ENCODE data around the gene NUDT16L1. TPM values are rescaled to one million over a fixed set of nuclear protein-coding genes. Genes with fewer than 3 reads are reported as not detected.
A peak's percentile ranks its signal among the peaks of the same experiment; 100 is the strongest.

Gene NUDT16L1
- total RNA-seq, 2 donors from 2014 or later, result 18.7 to 25.4 TPM

DNA sequence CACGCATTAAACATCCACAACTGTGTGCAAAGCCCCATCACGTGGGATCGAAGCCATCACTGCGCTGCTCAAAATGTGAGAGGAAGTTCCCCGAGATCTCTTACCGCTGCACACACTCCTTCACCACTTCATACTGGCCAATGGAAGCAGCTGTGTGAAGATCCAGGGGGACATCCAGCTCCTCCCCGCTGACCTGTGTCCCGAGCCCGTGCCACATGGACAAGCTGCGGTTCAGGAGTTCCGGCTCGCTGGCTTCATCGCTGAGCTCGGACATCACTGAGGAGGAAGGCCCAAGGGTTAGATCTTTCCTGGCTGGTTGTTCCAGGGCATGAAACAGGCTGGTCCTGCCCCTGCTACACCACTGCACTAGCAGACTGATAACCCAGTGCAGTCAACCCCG is 36.5 kb downstream of the NUDT16L1 start:
- WGBS, 2 donors, result 89 to 91% methylated on average over 8 to 15 of the region's 15 CpGs
- no peak for ATAC-seq

DNA sequence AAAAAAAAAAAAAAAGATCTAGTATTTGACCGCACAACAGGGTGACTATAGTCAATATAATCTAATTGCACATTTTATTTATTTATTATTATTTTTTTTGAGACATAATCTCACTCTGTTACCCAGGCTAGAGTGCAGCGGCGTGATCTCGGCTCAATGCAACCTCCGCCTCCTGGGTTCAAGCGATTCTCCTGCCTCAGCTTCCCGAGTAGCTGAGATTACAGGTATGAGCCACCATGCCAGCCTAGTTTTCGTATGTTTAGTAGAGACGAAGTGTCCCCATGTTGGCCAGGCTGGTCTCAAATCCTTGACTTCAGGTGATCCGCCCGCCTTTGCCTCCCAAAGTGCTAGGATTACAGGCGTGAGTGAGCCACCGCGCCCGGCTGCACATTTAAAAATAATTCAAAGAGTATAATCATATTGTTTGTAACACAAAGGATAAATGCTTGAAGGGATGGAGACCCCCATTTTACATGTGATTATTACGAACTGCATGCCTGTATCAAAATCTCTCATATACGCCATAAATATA is 39.9 kb downstream of the NUDT16L1 start:
- TF ChIP-seq POLR2A (IDR thresholded peaks at IDR 0.05), result no peak
- TF ChIP-seq, protein P1, sequence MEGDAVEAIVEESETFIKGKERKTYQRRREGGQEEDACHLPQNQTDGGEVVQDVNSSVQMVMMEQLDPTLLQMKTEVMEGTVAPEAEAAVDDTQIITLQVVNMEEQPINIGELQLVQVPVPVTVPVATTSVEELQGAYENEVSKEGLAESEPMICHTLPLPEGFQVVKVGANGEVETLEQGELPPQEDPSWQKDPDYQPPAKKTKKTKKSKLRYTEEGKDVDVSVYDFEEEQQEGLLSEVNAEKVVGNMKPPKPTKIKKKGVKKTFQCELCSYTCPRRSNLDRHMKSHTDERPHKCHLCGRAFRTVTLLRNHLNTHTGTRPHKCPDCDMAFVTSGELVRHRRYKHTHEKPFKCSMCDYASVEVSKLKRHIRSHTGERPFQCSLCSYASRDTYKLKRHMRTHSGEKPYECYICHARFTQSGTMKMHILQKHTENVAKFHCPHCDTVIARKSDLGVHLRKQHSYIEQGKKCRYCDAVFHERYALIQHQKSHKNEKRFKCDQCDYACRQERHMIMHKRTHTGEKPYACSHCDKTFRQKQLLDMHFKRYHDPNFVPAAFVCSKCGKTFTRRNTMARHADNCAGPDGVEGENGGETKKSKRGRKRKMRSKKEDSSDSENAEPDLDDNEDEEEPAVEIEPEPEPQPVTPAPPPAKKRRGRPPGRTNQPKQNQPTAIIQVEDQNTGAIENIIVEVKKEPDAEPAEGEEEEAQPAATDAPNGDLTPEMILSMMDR (IDR thresholded peaks at IDR 0.05), result no peak
- 18 to 24% methylated on average over 17 of the region's 17 CpGs for WGBS, 2 donors
- DNase-seq (no peak), ATAC-seq (no peak)
- peak overlapping the region in 2 of 4 donors; percentile 94 to 95 for H3K27ac ChIP-seq
- peak overlapping the region; percentile 71 to 98 for H3K4me3 ChIP-seq
- H3K9me3 ChIP-seq, result no peaks in the 10 kb centered on the region
- H3K27me3 ChIP-seq, result no peaks in the 10 kb centered on the region
- H3K36me3 ChIP-seq (replicated peaks in 1 of 2; ENCODE audit: insufficient read depth in 1 of 2, low read depth in 2 of 2), result peaks cover 0 to 2% of the 10 kb centered on the region in 2 donors
- peaks cover 11% of the 10 kb centered on the region for H3K4me1 ChIP-seq
- intact Hi-C loops (cut with DNase I), result no loop called here

More for the DNA sequence above, 36.5 kb downstream of the NUDT16L1 start:
- Histone ChIP-seq H3K27ac (no peak overlapping the region), H3K36me3 (replicated peaks in 1 of 2; ENCODE audit: insufficient read depth in 1 of 2, low read depth in 2 of 2) (peaks cover 0 to 7% of the 10 kb centered on the region in 2 donors), H3K4me3 (no peak overlapping the region), H3K9me3 (no peaks in the 10 kb centered on the region), H3K27me3 (no peaks in the 10 kb centered on the region), H3K4me1 (peaks cover 5% of the 10 kb centered on the region)
- no peak for DNase-seq
- intact Hi-C loops (cut with DNase I), result no loop called here
- no peak for TF ChIP-seq POLR2A (IDR thresholded peaks at IDR 0.05)
- TF ChIP-seq, protein P1 (IDR thresholded peaks at IDR 0.05), result no peak

DNA sequence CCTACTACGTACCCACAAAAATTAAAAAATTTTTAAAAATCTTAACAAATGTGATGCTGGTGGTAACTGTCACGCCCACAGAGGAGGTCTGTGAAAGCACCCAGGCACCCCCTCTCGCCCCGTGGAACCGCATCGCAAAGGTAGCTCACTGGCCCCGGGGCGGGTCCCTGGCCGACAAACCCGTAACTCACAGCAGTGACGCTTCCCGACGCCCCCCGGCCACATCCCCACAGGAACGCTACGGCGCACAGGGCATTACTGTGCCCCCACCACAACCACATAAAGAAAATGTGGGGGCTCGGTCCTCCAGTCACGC is 40.3 kb downstream of the NUDT16L1 start:
- ATAC-seq (no peak), DNase-seq (peak in 1 of 4 donors; percentile 29)
- Histone ChIP-seq H3K36me3 (replicated peaks in 1 of 2; ENCODE audit: insufficient read depth in 1 of 2, low read depth in 2 of 2) (peaks cover 0 to 2% of the 10 kb centered on the region in 2 donors), H3K27me3 (no peaks in the 10 kb centered on the region), H3K9me3 (no peaks in the 10 kb centered on the region), H3K4me1 (peaks cover 11% of the 10 kb centered on the region), H3K27ac (peak overlapping the region; percentile 68 to 95 (median 82)), H3K4me3 (peak overlapping the region; percentile 71 to 98)
- TF ChIP-seq, protein P1 (IDR thresholded peaks at IDR 0.05), result no peak
- TF ChIP-seq POLR2A (IDR thresholded peaks at IDR 0.05), result no peak
- intact Hi-C loops (cut with DNase I), result no loop called here
- 0 to 1% methylated on average over 8 to 19 of the region's 19 CpGs for WGBS, 2 donors

DNA sequence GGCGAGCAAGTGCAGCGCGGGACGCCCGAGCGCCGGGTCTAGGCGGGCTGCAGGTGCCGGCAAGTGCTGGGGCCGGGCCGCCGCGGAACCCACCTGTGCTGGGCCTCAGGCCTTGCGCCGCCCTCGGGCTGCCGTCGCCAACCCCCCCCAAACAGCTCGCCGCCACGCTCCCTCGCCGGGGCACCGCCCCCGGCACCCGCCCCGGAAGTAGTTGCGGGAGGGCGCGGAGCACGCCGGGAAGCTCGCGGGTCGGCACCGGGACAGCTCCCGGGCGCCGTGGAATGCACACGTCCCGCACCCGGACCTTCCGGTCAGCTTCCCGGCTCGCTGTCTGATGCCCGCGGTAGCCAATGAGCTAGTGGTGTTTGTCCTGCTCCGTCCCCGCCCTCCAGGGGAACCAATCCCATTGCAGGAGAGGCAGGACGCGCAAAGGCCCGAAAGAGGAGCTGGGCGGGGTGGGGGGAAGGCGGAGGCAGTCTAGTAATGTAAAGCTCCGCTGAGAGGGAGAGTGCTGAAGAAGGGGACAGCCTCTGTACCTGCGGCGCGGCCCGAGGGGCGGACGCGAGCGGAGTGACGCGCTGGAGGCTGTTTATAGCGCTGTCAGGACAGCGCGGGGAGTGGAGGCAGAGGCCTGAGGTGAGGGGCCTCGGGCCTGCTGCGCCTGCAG is 40.8 kb downstream of the NUDT16L1 start, which contains the start of the genes ANKS3 and DNAAF8:
TSS of gene ANKS3 (minus strand) at position 209 of the 667 bp plus-strand sequence. CDS start 4,122 bp downstream, outside the sequence.
TSS of gene DNAAF8 (plus strand) at position 475 of the 667 bp plus-strand sequence. CDS start 1,978 bp downstream, outside the sequence.
- ATAC-seq, result peak; percentile 98
- 0% methylated on average over 10 to 60 of the region's 70 CpGs for WGBS, 2 donors
- Histone ChIP-seq H3K4me1 (peaks cover 11% of the 10 kb centered on the region), H3K9me3 (no peaks in the 10 kb centered on the region), H3K27me3 (no peaks in the 10 kb centered on the region), H3K36me3 (replicated peaks in 1 of 2; ENCODE audit: insufficient read depth in 1 of 2, low read depth in 2 of 2) (peaks cover 0 to 2% of the 10 kb centered on the region in 2 donors), H3K4me3 (peak within 1 kb of the TSS; percentile 93 to 98), H3K27ac (peak within 1 kb of the TSS; percentile 68 to 95 (median 82))
- intact Hi-C loops (cut with DNase I), result no loop called here
- DNase-seq, result peak; percentile 95 to 98 (median 97)
- TF ChIP-seq, protein P1 (IDR thresholded peaks at IDR 0.05), result no peak
- TF ChIP-seq POLR2A (IDR thresholded peaks at IDR 0.05), result peak in 2 of 3 donors; percentile 44 to 65
